OCI-LY7 (cell line): ENCODE results near the gene ASB1.

Experiments
- EZH2phosphoT487 ChIP-seq: fragments of 200-600 bp; sonication (generic); IDR thresholded peaks from 2 replicates; pipeline ENCODE4 v1.6.1; 2018; ENCODE audit warnings: low read depth, borderline replicate concordance, mild to moderate bottlenecking, mixed run types, antibody characterized with exemption, low read length, moderate library complexity, mixed read lengths
- TF ChIP-seq, protein P1 (sequence below): fragments of 200-600 bp; sonication (generic); conservative IDR thresholded peaks from 2 replicates; pipeline ENCODE4 v1.5.1; 2014; ENCODE audit warnings: mild to moderate bottlenecking, antibody characterized with exemption, low read length, moderate library complexity, mixed read lengths

DNA sequence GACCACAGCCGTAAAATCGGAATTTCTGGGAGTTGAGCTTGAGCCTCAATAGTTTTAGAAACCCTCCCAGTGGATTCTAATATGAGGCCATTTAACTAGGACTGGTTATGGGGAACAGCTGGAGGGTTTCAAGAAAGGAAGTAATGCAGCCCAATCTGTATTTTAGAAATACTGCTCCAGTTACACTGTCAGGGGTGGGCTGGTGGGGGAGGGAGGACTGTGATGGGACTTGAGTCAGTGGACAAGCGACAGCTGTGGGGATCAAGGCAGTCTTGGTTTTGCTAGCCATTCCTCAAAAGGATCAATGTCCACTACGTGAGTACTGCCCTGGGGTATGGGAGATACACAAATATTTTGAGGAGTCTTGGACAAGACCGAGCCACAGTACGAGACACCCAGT, 34.8 kb downstream of the ASB1 start:
- TF ChIP-seq, protein P1, sequence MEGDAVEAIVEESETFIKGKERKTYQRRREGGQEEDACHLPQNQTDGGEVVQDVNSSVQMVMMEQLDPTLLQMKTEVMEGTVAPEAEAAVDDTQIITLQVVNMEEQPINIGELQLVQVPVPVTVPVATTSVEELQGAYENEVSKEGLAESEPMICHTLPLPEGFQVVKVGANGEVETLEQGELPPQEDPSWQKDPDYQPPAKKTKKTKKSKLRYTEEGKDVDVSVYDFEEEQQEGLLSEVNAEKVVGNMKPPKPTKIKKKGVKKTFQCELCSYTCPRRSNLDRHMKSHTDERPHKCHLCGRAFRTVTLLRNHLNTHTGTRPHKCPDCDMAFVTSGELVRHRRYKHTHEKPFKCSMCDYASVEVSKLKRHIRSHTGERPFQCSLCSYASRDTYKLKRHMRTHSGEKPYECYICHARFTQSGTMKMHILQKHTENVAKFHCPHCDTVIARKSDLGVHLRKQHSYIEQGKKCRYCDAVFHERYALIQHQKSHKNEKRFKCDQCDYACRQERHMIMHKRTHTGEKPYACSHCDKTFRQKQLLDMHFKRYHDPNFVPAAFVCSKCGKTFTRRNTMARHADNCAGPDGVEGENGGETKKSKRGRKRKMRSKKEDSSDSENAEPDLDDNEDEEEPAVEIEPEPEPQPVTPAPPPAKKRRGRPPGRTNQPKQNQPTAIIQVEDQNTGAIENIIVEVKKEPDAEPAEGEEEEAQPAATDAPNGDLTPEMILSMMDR: no peak
- TF ChIP-seq EZH2phosphoT487: no peak
